OCI-LY7 (cell line): Measurements from ENCODE around the gene NEDD9.

Source experiments
- CTCF ChIP-seq: fragments of 200-600 bp; sonication (generic); conservative IDR thresholded peaks from 2 replicates; pipeline ENCODE4 v1.5.1; 2014; ENCODE audit warnings: mild to moderate bottlenecking, antibody characterized with exemption, low read length, moderate library complexity, mixed read lengths
- EZH2phosphoT487 ChIP-seq: fragments of 200-600 bp; sonication (generic); IDR thresholded peaks from 2 replicates; pipeline ENCODE4 v1.6.1; 2018; ENCODE audit warnings: low read depth, borderline replicate concordance, mild to moderate bottlenecking, mixed run types, antibody characterized with exemption, low read length, moderate library complexity, mixed read lengths

GRCh38 chr6:11230158-11231107 lies 2.0 kb downstream of the NEDD9 start:
- no peak for TF ChIP-seq CTCF
- TF ChIP-seq EZH2phosphoT487 = no peak
